GM19035 (cell line): ENCODE data around the gene AHI1.
A peak's percentile ranks its signal among the peaks of the same experiment; 100 is the strongest.

Experiments
- ATAC-seq: cut with Tn5 transposase; IDR thresholded peaks from one replicate; pipeline ENCODE4 v1.9.1; 2021; ENCODE audit not compliant: unreplicated experiment

Gene AHI1

GRCh38 chr6:135464634-135465033 is 32.9 kb downstream of the AHI1 start:
- peak; percentile 68 for ATAC-seq

- no peak for ATAC-seq
Observed at GRCh38 chr6:135461208-135461607, 36.3 kb downstream of the AHI1 start.

GRCh38 chr6:135458051-135458450 is 39.5 kb downstream of the AHI1 start:
- ATAC-seq, result no peak

GRCh38 chr6:135451617-135452190 is 45.8 kb downstream of the AHI1 start:
- no peak for ATAC-seq

- ATAC-seq, result no peak
Observed at GRCh38 chr6:135449246-135449645, 48.3 kb downstream of the AHI1 start.

- ATAC-seq, result peak; percentile 63
Observed at GRCh38 chr6:135440087-135440792, 57.3 kb downstream of the AHI1 start.

- ATAC-seq, result no peak
Observed at GRCh38 chr6:135439549-135439948, 58.0 kb downstream of the AHI1 start.

GRCh38 chr6:135438907-135439535 is 58.5 kb downstream of the AHI1 start:
- no peak for ATAC-seq

GRCh38 chr6:135434991-135435390 is 62.5 kb downstream of the AHI1 start:
- no peak for ATAC-seq

DNA sequence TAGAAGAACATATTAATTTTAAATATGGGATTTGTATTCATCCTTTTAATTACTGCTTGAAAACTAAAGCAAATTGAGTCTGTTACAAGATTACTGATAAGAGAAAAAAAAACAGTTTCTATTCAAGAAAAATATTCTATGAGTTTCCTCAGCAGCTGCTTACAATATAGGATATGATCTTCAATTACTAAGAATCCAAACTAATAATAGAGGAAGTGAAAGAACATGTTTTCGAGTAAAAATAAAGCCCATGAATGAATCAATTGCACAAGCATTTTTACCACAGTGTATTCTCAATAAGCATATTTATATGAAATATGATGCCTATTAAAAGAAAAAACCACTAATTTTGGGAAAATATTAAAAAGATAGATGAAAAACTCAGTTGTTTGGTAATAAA is 63.4 kb downstream of the AHI1 start:
- no peak for ATAC-seq

- ATAC-seq, result no peak
Observed at GRCh38 chr6:135428078-135428477, 69.5 kb downstream of the AHI1 start.

DNA sequence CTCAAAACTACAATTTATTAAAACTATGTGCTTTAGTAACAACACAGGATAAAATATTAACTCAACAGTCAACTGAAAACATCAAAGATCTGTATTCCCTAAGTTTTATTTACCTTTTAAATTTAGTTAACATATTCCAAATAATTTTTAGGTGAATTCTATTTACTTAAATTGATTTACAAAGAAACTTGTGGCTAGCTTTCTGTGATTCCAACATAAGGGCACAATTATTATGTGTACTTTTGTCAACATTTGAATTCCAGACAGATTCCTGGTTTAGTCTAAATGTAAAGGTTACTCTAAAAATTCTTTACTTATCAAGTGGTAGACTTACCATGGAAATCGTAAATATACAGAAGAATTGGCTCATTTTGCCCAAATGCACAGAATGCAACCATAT is 70.7 kb downstream of the AHI1 start:
- no peak for ATAC-seq

GRCh38 chr6:135424385-135424784 is 73.2 kb downstream of the AHI1 start:
- no peak for ATAC-seq

GRCh38 chr6:135423649-135424128 is 73.9 kb downstream of the AHI1 start:
- ATAC-seq, result peak; percentile 96

DNA sequence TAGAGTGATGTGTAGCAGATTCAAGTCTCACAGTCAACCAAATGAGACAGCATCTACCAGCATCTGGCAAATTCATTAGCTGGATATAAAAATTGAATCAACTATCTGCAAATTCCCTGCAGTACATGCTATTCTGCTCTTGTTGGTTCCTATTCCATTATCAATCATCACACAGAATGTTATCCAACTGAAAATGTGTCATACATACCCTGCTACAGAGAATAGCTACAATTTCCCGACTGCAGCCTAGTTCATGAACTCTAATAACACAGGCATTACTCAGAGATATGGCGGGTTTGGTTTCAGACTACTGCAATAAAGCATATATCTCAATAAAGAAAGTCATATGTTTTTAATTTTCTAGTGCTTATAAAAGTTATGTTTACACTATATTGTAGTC is 78.4 kb downstream of the AHI1 start:
- ATAC-seq, result no peak

DNA sequence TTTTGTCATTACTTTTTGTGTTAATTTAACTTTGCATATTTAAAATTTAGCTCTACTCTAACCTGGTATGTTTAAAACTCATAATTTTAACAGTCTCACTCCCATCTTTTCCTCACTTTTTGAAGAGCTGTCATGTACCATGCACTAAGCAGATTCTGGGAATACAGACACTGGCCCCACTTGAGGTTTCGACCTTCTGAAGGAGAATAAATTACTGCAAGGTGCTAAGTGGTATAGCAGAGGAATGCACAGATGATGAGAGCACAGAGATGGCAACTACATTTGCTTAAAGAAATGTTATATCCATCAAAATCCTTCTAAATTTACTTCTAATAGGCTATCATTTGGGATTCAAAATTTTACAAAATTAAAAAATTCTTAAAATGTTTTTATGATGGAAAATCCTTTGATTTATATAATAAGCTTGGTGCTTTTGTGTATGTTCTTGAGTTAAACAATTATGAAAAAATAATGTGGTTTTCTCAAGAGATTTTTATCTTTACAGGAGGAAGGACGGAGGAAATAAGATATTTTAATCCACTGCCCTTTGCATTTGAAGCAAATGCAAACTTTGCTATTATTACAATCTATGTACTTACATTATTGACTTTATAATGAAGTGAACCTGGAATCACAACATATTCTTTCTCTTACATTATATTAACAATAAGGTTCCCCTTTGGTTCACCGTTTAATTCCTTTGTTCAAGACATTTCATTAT is 79.3 kb downstream of the AHI1 start:
- no peak for ATAC-seq

DNA sequence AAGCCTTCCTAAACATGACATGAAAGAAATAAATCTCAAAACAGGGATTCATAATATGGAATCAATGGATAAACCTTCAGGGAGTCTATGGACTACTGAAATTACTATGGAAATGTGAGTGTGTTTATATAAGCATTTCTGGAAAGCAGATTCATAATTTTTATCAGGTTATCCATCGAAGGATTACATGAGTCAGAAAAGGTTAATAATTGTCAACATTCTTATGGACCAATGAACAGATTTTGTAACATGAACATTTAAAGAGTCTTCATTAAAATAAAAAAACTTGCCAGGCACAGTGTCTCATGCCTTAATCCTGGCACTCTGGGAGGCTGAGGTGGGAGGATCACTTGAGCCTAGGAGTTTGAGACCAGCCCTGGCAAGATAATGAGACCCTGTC is 84.8 kb downstream of the AHI1 start:
- no peak for ATAC-seq

GRCh38 chr6:135411849-135412248 is 85.7 kb downstream of the AHI1 start:
- ATAC-seq, result no peak

DNA sequence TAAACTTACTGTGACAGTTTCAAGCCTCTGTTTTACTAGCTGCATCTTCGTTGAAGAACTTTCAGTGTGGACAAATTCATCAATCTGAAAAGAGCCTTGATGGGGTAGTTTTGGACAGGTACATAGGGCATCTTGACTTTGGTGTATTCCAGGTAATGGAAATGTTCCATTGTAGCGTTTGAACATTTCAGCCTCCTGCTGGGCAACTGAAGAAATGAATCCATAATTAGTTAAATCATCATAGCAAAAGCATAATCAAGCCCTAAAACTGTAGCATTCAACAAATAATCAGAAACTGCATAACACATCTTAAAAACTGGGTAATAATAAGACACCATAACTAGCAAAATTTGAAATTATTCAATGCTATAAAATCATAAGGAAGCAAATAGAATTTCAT is 86.2 kb downstream of the AHI1 start:
- no peak for ATAC-seq

DNA sequence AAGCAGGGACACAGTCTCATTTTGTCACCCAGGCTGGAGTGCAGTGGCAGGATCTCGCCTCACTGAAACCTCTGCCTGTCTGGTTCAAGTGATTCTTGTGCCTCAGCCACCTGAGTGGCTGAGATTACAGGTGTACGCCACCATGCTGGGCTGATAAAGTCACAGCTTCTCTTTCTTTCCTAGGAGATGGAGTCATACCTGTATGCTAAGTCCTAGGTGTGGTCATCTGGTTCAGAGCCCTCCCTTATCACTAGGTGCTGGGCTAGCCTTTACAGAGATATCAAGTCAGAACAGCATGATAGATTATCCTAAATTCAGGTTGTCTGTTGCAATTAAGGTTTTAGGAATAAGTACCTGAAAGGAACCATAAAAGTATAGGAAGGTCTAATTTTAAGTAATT is 86.7 kb downstream of the AHI1 start:
- no peak for ATAC-seq

DNA sequence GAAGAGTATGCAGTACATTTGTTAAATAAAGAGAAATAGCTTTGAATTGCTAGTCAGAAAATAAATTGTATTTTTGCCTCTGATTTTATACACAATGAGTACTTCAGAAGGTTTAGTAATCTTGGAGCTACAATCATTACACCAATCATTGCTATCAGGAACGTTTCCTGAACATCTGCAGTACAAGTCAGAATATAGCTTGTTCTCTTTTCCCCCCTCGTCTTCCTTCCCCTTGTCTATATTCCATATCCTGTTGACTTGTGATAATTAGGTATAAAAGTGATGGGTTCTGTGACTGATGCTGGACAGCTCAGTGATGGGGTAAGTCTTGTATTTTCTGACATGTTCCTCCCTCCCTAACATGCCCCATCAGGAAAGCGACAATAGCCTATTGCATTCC is 94.0 kb downstream of the AHI1 start:
- ATAC-seq, result no peak

DNA sequence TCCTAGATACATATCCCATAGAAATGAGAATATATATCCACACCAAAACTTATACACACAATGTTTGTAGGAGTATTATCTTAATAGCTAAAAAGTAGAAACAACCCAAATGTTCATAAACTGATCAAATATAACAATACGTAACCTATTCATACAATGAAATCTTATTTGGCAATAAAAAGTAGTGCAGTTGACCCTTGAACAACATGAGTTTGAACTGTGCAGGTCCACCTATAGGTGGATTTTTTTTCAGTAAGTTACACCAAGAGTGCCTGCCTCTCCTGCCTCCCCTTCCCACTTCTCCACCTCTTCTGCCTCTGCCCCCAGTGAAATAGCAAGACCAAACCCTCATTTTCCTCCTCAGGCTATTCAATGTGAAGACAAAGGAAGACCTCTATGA is 95.2 kb downstream of the AHI1 start:
- no peak for ATAC-seq
